SKM-1 treated with dmso at 0.1 percent for 144 hours (cell line): Measurements from ENCODE around the gene GNRHR.
"Not testable (repeated sequence)": the region's sequence is repeated elsewhere in the genome, so short reads cannot be mapped to it uniquely, and the experiment has no call there.

Experiments
- DNase-seq: peaks from one replicate; lab custom pipeline; 2025; ENCODE audit not compliant: unreplicated experiment; lab: John Stamatoyannopoulos, UW

Gene GNRHR

GRCh38 chr4:67730511-67730910, 23.7 kb downstream of the GNRHR start:
- DNase-seq = not testable (repeated sequence)

GRCh38 chr4:67727124-67727850, 26.9 kb downstream of the GNRHR start:
- DNase-seq = no peak

GRCh38 chr4:67725981-67726380, 28.2 kb downstream of the GNRHR start:
- no peak for DNase-seq

GRCh38 chr4:67725132-67725531, 29.1 kb downstream of the GNRHR start:
- no peak for DNase-seq

GRCh38 chr4:67723949-67724348, 30.2 kb downstream of the GNRHR start:
- DNase-seq = no peak

- DNase-seq = no peak
Measured at GRCh38 chr4:67723341-67723740, 30.8 kb downstream of the GNRHR start.

GRCh38 chr4:67721770-67722597, 32.2 kb downstream of the GNRHR start:
- no peak for DNase-seq

GRCh38 chr4:67721315-67721769, 32.8 kb downstream of the GNRHR start:
- no peak for DNase-seq

GRCh38 chr4:67719953-67720617, 34.1 kb downstream of the GNRHR start:
- no peak for DNase-seq

- DNase-seq = no peak
Measured at GRCh38 chr4:67718848-67719247, 35.3 kb downstream of the GNRHR start.

- DNase-seq = no peak
Measured at GRCh38 chr4:67717586-67717985, 36.6 kb downstream of the GNRHR start.

- DNase-seq = no peak
Measured at GRCh38 chr4:67714955-67715354, 39.2 kb downstream of the GNRHR start.

GRCh38 chr4:67714248-67714583, 40.0 kb downstream of the GNRHR start:
- DNase-seq = no peak

- DNase-seq = no peak
Measured at GRCh38 chr4:67713529-67714247, 40.5 kb downstream of the GNRHR start.

GRCh38 chr4:67712650-67713528, 41.3 kb downstream of the GNRHR start:
- no peak for DNase-seq

- no peak for DNase-seq
Measured at GRCh38 chr4:67712000-67712625, 42.1 kb downstream of the GNRHR start.

- not testable (repeated sequence) for DNase-seq
Measured at GRCh38 chr4:67706682-67707081, 47.5 kb downstream of the GNRHR start.

GRCh38 chr4:67704843-67705242, 49.3 kb downstream of the GNRHR start:
- DNase-seq = no peak

- DNase-seq = no peak
Measured at GRCh38 chr4:67702166-67702565, 52.0 kb downstream of the GNRHR start.

- DNase-seq = no peak
Measured at GRCh38 chr4:67701517-67701850, 52.7 kb downstream of the GNRHR start.
